H1 (cell line): ENCODE data around the gene NHS. TPM values are rescaled to one million over a fixed set of nuclear protein-coding genes. Genes with fewer than 3 reads are reported as not detected.

Source experiments
- CTCF ChIA-PET: fragments of 300-600 bp; sonication (Branson Sonifier 250); formaldehyde crosslinking; loops from one replicate; lab custom pipeline; 2021; ENCODE audit not compliant: partially characterized antibody; lab: Charles Lee
- POLR2A ChIA-PET: fragments of 300-600 bp; sonication (Branson Sonifier 250); formaldehyde crosslinking; loops from one replicate; lab custom pipeline; 2021; ENCODE audit warnings: inconsistent platforms; ENCODE audit not compliant: partially characterized antibody; lab: Charles Lee
- DNase-seq, 2 experiments: peaks; one replicate each; pipeline versions ENCODE4 v3.0.0 to v3.0.0-alpha.2; 2010 to 2022; ENCODE audit warnings: low spot score in 2 of 2, low read depth in 1 of 2, mixed read lengths in 1 of 2
- FAIRE-seq: peaks from 2 replicates; lab custom pipeline; 2011; peaks lifted over from hg19 to GRCh38; lab: Jason Lieb, UNC
- H2AFZ ChIP-seq: 2 replicates; pipeline ENCODE4 v1.8.1; 2012; ENCODE audit warnings: low read length, inconsistent platforms
- H2AK5ac ChIP-seq: 2 replicates; pipeline ENCODE4 v1.6.1; 2013; ENCODE audit warnings: low read depth, low read length
- H2BK120ac ChIP-seq: replicated peaks from 2 replicates; pipeline ENCODE3; 2013; ENCODE audit warnings: low read depth, low read length, inconsistent platforms
- H2BK12ac ChIP-seq: 2 replicates; pipeline ENCODE4 v1.6.1; 2013; ENCODE audit warnings: low read depth, low read length
- H2BK15ac ChIP-seq: 2 replicates; pipeline ENCODE4 v1.6.1; 2013; ENCODE audit warnings: low read length
- H2BK20ac ChIP-seq: 2 replicates; pipeline ENCODE4 v1.6.1; 2013; ENCODE audit warnings: low read length
- H2BK5ac ChIP-seq: 2 replicates; pipeline ENCODE4 v1.6.1; 2013; ENCODE audit warnings: low read depth, low read length
- H3K14ac ChIP-seq: 2 replicates; pipeline ENCODE4 v1.6.1; 2013; ENCODE audit warnings: inconsistent platforms; ENCODE audit not compliant: insufficient read length
- H3K18ac ChIP-seq: 2 replicates; pipeline ENCODE4 v1.6.1; 2013; ENCODE audit warnings: low read length; ENCODE audit errors: extremely low read depth
- H3K23ac ChIP-seq: 2 replicates; pipeline ENCODE4 v1.6.1; 2013; ENCODE audit warnings: inconsistent platforms; ENCODE audit not compliant: insufficient read length
- H3K23me2 ChIP-seq: 2 replicates; pipeline ENCODE4 v1.6.1; 2013; ENCODE audit warnings: low read depth, low read length
- H3K27ac ChIP-seq: 2 replicates; pipeline ENCODE4 v1.6.1; 2011; ENCODE audit warnings: low read depth, low read length, inconsistent platforms
- H3K27me3 ChIP-seq, 4 experiments: replicated peaks in 1 of 4; 1 replicate in 1 of 4; 2 replicates in 3 of 4; pipeline versions ENCODE4 v1.6.1 to v1.8.1; 2011 to 2013; ENCODE audit warnings: low read length in 3 of 4, mild to moderate bottlenecking in 3 of 4, inconsistent platforms in 2 of 4, mixed read lengths in 2 of 4, moderate library complexity in 1 of 4; ENCODE audit not compliant: control insufficient read depth in 3 of 4, insufficient read depth in 3 of 4; ENCODE audit errors: extremely low read depth in 1 of 4
- H3K36me3 ChIP-seq, 4 experiments: 2 replicates each; pipeline versions ENCODE4 v1.6.1 to v1.8.1; 2011 to 2013; ENCODE audit warnings: mild to moderate bottlenecking in 4 of 4, low read length in 3 of 4, moderate library complexity in 2 of 4, control low read depth in 1 of 4, inconsistent platforms in 1 of 4; ENCODE audit not compliant: insufficient read depth in 4 of 4, control insufficient read depth in 2 of 4
- H3K4ac ChIP-seq: replicated peaks from 2 replicates; pipeline ENCODE3; 2013; ENCODE audit warnings: low read length, low read depth, mixed read lengths, inconsistent platforms; ENCODE audit not compliant: insufficient read length
- H3K4me1 ChIP-seq, 4 experiments: replicated peaks in 1 of 4; 1 replicate in 1 of 4; 2 replicates in 3 of 4; pipeline versions ENCODE4 v1.6.1 to v1.8.1; 2011 to 2013; ENCODE audit warnings: low read length in 3 of 4, inconsistent platforms in 2 of 4, mixed read lengths in 1 of 4; ENCODE audit not compliant: insufficient read depth in 4 of 4, control insufficient read depth in 3 of 4
- H3K4me2 ChIP-seq, 2 experiments: 2 replicates each; pipeline versions ENCODE4 v1.6.1 to v1.8.1; 2011 to 2013; ENCODE audit warnings: low read depth in 2 of 2, low read length in 2 of 2, control low read depth in 1 of 2, inconsistent platforms in 1 of 2, mild to moderate bottlenecking in 1 of 2; ENCODE audit not compliant: insufficient read depth in 1 of 2
- H3K4me3 ChIP-seq, 4 experiments: fragments of 200-600, 300-600 bp in 1 of 4; sonication (generic), shearing (Covaris generic), sonication (Bioruptor Twin) in 1 of 4; 2 replicates each; pipeline versions ENCODE4 v1.5.1 to v1.8.1; 2011 to 2016; ENCODE audit warnings: low read length in 4 of 4, low read depth in 3 of 4, control low read depth in 2 of 4, inconsistent platforms in 2 of 4, mild to moderate bottlenecking in 2 of 4, mixed read lengths in 1 of 4, moderate library complexity in 1 of 4; ENCODE audit not compliant: insufficient read depth in 2 of 4; ENCODE audit errors: extremely low read depth in 1 of 4
- H3K56ac ChIP-seq: replicated peaks from 2 replicates; pipeline ENCODE3; 2013; ENCODE audit warnings: low read depth, mild to moderate bottlenecking, mixed read lengths, low read length, inconsistent platforms; ENCODE audit not compliant: insufficient read length
- H3K79me1 ChIP-seq: 2 replicates; pipeline ENCODE4 v1.6.1; 2013; ENCODE audit warnings: low read depth, low read length, control low read depth
- H3K79me2 ChIP-seq, 2 experiments: 2 replicates each; pipeline versions ENCODE4 v1.6.1 to v1.8.1; 2012 to 2013; ENCODE audit warnings: low read length in 2 of 2, mild to moderate bottlenecking in 2 of 2, inconsistent platforms in 1 of 2; ENCODE audit not compliant: insufficient read depth in 2 of 2, control insufficient read depth in 1 of 2
- H3K9ac ChIP-seq, 4 experiments: replicated peaks in 1 of 4; 1 replicate in 1 of 4; 2 replicates in 3 of 4; pipeline versions ENCODE4 v1.6.1 to v1.8.1; 2011 to 2013; ENCODE audit warnings: low read depth in 3 of 4, low read length in 3 of 4, control low read depth in 2 of 4, mild to moderate bottlenecking in 2 of 4, moderate library complexity in 2 of 4, inconsistent platforms in 1 of 4; ENCODE audit errors: extremely low read depth in 1 of 4
- H3K9me3 ChIP-seq, 2 experiments: 2 replicates each; pipeline versions ENCODE4 v1.6.1 to v1.8.1; 2012 to 2013; ENCODE audit warnings: mild to moderate bottlenecking in 2 of 2, moderate library complexity in 2 of 2, control low read depth in 1 of 2, inconsistent platforms in 1 of 2, low read depth in 1 of 2, low read length in 1 of 2, mixed read lengths in 1 of 2; ENCODE audit not compliant: insufficient read depth in 2 of 2
- H4K20me1 ChIP-seq, 2 experiments: replicated peaks in 1 of 2; 2 replicates each; pipeline versions ENCODE3 to v1.8.1; 2011 to 2013; ENCODE audit warnings: inconsistent platforms in 2 of 2, low read length in 2 of 2, mild to moderate bottlenecking in 1 of 2; ENCODE audit not compliant: insufficient read depth in 2 of 2, control insufficient read depth in 1 of 2
- H4K5ac ChIP-seq: 2 replicates; pipeline ENCODE4 v1.6.1; 2013; ENCODE audit warnings: low read length, low read depth, mixed read lengths, inconsistent platforms; ENCODE audit not compliant: insufficient read length
- H4K8ac ChIP-seq: 2 replicates; pipeline ENCODE4 v1.8.0; 2013; ENCODE audit warnings: mild to moderate bottlenecking, moderate library complexity, low read length, inconsistent platforms; ENCODE audit not compliant: insufficient read depth; ENCODE audit errors: extremely low read depth
- H4K91ac ChIP-seq: replicated peaks from 2 replicates; pipeline ENCODE3; 2013; ENCODE audit warnings: low read length, mixed read lengths, inconsistent platforms; ENCODE audit not compliant: insufficient read length
- CTBP2 ChIP-seq: IDR thresholded peaks from 2 replicates; pipeline ENCODE4 v1.7.0; 2011; ENCODE audit warnings: borderline replicate concordance, mild to moderate bottlenecking, moderate library complexity, mixed read lengths, low read length; ENCODE audit not compliant: insufficient read depth, insufficient read length
- EP300 ChIP-seq, 2 experiments: IDR thresholded peaks; 1 replicate in 1 of 2; 2 replicates in 1 of 2; pipeline ENCODE4 v1.6.1; 2011 to 2012; ENCODE audit warnings: low read depth in 2 of 2, low read length in 2 of 2, mild to moderate bottlenecking in 2 of 2, borderline replicate concordance in 1 of 2, inconsistent platforms in 1 of 2, moderate library complexity in 1 of 2
- GABPA ChIP-seq: IDR thresholded peaks from 2 replicates; pipeline ENCODE4 v1.6.1; 2011; ENCODE audit warnings: mild to moderate bottlenecking, low read length, moderate library complexity, borderline replicate concordance; ENCODE audit not compliant: insufficient read depth
- KDM4A ChIP-seq: IDR thresholded peaks from one replicate; pipeline ENCODE4 v1.7.1; 2012; ENCODE audit warnings: low read depth, mild to moderate bottlenecking, moderate library complexity, low read length, inconsistent platforms; ENCODE audit not compliant: severe bottlenecking
- NRF1 ChIP-seq: IDR thresholded peaks from 2 replicates; pipeline ENCODE4 v1.6.1; 2011; ENCODE audit warnings: mild to moderate bottlenecking, low read depth, low read length, improper control_type of control experiment
- RBBP5 ChIP-seq: IDR thresholded peaks from 2 replicates; pipeline ENCODE4 v1.7.1; 2012; ENCODE audit warnings: low read depth, mild to moderate bottlenecking, inconsistent platforms, low read length, moderate library complexity, borderline replicate concordance
- RNF2 ChIP-seq: fragments of 200-900, 300-1000 bp; sonication (generic); IDR thresholded peaks from 2 replicates; pipeline ENCODE4 v1.7.1; 2016; ENCODE audit warnings: borderline replicate concordance, low read depth, mild to moderate bottlenecking, antibody characterized with exemption, low read length; ENCODE audit not compliant: poor library complexity, severe bottlenecking; ENCODE audit errors: missing control alignments
- SP1 ChIP-seq: IDR thresholded peaks from 2 replicates; pipeline ENCODE4 v1.6.1; 2011; ENCODE audit warnings: low read depth, low read length
- SP4 ChIP-seq: IDR thresholded peaks from 2 replicates; pipeline ENCODE4 v1.6.1; 2012; ENCODE audit warnings: low read length, inconsistent platforms
- WGBS, 2 experiments: shearing (Covaris generic) in 1 of 2; methylation state at CpG; one replicate each; pipeline versions ENCODE4 v1.1.6 to v1.1.7; 2013 to 2015; ENCODE audit warnings: low lambda C conversion rate in 2 of 2, mixed read lengths in 2 of 2, inconsistent platforms in 1 of 2, low coverage in 1 of 2, missing lambda C conversion rate in 1 of 2; ENCODE audit not compliant: insufficient replicate concordance in 2 of 2, insufficient coverage in 1 of 2, insufficient read length in 1 of 2; ENCODE audit errors: extremely low coverage in 1 of 2, missing lambda C conversion rate in 1 of 2; 5-methylcytosine and 5-hydroxymethylcytosine counted together
- polyA plus RNA-seq, 7 experiments: library from polyadenylated mRNA; depleted of rRNA in 3 of 7; stranded (reverse) in 5 of 7; unstranded in 2 of 7; fragments of >200 nt in 5 of 7; fragments of 200-250 nt in 2 of 7; gene quantifications; 1 replicate in 5 of 7; 2 replicates in 1 of 7; 4 replicates in 1 of 7; pipeline versions ENCODE4 v1.2.1 to v1.2.3, GENCODE V29; 2011 to 2013; ENCODE audit warnings: missing spikeins in 2 of 7, mixed read lengths in 2 of 7
- total RNA-seq: library from RNA; stranded (reverse); fragmentation: NEBNext Ultra II Directional; extraction: Animal tissue kit (Norgen Biotek cat#: 25700); gene quantifications from 2 replicates; pipeline ENCODE4 v1.2.1, GENCODE V29; 2021

The NHS gene
- total and polyA plus RNA-seq, 2 of the 8 experiments (the other 6 are each of a cell fraction or from before 2014, with no cell fraction given) = 2.2 to 6.7 TPM

DNA sequence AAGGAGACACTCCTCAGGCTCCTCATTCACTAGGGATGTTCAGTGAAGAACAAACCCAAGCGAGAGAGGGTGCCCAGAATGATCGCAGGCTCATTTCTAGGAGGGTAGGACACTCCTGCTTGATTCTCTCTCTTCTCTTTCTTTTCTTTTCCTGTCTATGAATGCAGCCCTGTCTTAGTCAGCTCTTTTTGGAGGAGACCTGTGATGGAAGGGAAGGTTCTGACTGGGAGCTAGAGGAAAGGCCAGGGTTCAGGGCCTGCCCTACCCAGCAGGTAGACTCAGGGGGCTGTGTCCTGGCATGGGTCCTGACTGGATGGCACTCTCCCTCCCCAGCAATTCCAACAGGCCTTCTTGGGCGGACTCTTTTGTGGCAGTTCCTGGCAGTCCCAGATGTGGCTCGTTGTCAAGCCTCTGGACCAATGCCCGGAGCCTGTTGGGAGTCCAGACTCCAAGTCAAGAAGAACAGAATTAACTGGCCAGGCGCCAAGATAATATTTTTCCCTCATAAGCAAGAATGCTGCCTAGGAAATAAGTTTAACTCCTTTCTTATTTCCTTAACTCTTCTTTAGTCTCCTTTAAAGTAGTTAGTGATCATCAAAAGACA, 222.9 kb downstream of the NHS start:
- DNase-seq = no peak
- no peak for TF ChIP-seq CTBP2
- no peak for TF ChIP-seq RNF2
- TF ChIP-seq KDM4A = no peak
- no peak for TF ChIP-seq EP300 (IDR thresholded peaks at IDR 0.05; ENCODE audit: borderline replicate concordance in 1 of 2, low read depth in 2 of 2, low read length in 2 of 2)
- TF ChIP-seq NRF1 = no peak
- TF ChIP-seq SP1 = no peak
- TF ChIP-seq SP4 = no peak
- no peak for TF ChIP-seq GABPA
- no peak for TF ChIP-seq RBBP5
- Histone ChIP-seq H3K23me2 (no peaks in the 10 kb centered on the region), H3K4me3 (no peak overlapping the region), H4K5ac (no peak overlapping the region), H2BK15ac (no peak overlapping the region), H3K56ac (no peak overlapping the region), H2BK120ac (no peak overlapping the region), H3K18ac (no peak overlapping the region; the same call in 1 of the 2 replicates), H3K4me1 (peaks cover 0 to 6% (median 1%) of the 10 kb centered on the region in 4 experiments; a peak in 5 of 7 replicates), H2BK20ac (no peak overlapping the region), H3K27ac (no peak overlapping the region), H4K8ac (no peak overlapping the region), H3K4me2 (no peak overlapping the region), H3K79me2 (no peaks in the 10 kb centered on the region), H3K79me1 (no peaks in the 10 kb centered on the region), H3K9me3 (no peaks in the 10 kb centered on the region), H4K20me1 (no peaks in the 10 kb centered on the region), H2AFZ (no peak overlapping the region), H3K36me3 (no peaks in the 10 kb centered on the region), H3K9ac (no peak overlapping the region), H3K14ac (no peak overlapping the region), H3K4ac (no peak overlapping the region), H2BK12ac (no peak overlapping the region), H3K23ac (no peak overlapping the region), H3K27me3 (no peaks in the 10 kb centered on the region; a peak in 1 of 7 replicates), H4K91ac (no peak overlapping the region), H2AK5ac (no peak overlapping the region), H2BK5ac (no peak overlapping the region)
- 96% methylated on average over 6 of the region's 6 CpGs; no CpG with 5 or more reads in 1 of the 2 experiments for WGBS, 2 experiments
- ChIA-PET CTCF (interaction anchor here (0.7 to 1.4 kb wide), 2 partner anchors 16 to 58 kb away, joined by 3 read pairs; no protein-coding TSS in a partner anchor), POLR2A (no interaction called here)
- FAIRE-seq = no peak
